ENCODE data around the gene TTC28.
A peak's percentile ranks its signal among the peaks of the same experiment; 100 is the strongest.

Gene TTC28

DNA sequence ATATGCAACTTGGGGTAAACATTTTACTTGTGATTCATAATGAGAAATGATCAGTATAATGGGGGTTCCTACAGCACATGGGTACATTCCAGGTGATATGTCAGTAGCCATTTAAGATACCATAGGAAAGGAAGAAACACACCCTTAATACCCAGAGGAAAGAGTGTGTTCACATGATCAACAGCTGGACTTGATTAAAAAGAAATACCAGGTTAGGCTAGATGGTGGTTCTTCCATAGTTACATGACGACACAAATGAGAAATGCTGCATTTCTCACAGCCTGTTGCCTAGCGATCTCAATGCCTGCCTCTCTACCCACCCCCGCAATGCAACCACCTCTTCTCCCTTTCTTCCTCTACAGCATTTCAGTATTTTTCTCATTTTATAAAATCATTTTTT, 96.8 kb downstream of the TTC28 start:
- H3K9me3 ChIP-seq (ENCODE audit: control insufficient read depth, low read length) = no peaks in the 10 kb centered on the region
- no peak overlapping the region for H2BK5ac ChIP-seq (ENCODE audit: low read depth, low read length, poor library complexity, severe bottlenecking)
- peaks cover 6% of the 10 kb centered on the region for H3K79me1 ChIP-seq (replicated peaks; ENCODE audit: low read length, poor library complexity, severe bottlenecking)
- H3K4me3 ChIP-seq (ENCODE audit: insufficient read depth in 1 of 2, low read depth in 1 of 2, low read length in 2 of 2) = peak overlapping the region in 1 of 2 experiments; percentile 22
- no peak overlapping the region for H2AK5ac ChIP-seq (ENCODE audit: low read length, severe bottlenecking)
- H4K8ac ChIP-seq (ENCODE audit: low read length) = no peak overlapping the region
- 85% methylated on average over 2 of the region's 3 CpGs for WGBS
- no peak overlapping the region for H3K4me2 ChIP-seq (ENCODE audit: low read length, poor library complexity, severe bottlenecking)
- no peaks in the 10 kb centered on the region for H3K4me1 ChIP-seq (ENCODE audit: control insufficient read depth, insufficient read depth, low read depth, low read length)
- peak; percentile 41 for DNase-seq
- no peak overlapping the region for H2BK15ac ChIP-seq (ENCODE audit: low read depth, poor library complexity, severe bottlenecking)
- no peak overlapping the region for H2BK120ac ChIP-seq (ENCODE audit: low read depth, low read length)
- no peak overlapping the region for H3K27ac ChIP-seq (ENCODE audit: low read length, poor library complexity, severe bottlenecking)
- no peak overlapping the region for H2AFZ ChIP-seq (ENCODE audit: low read depth, low read length)
- H3K23ac ChIP-seq (ENCODE audit: low read length in 2 of 2) = no peak overlapping the region
- H3K18ac ChIP-seq (ENCODE audit: low read depth in 1 of 2, low read length in 2 of 2) = no peak overlapping the region
- no peak overlapping the region for H3K4ac ChIP-seq (ENCODE audit: low read depth in 1 of 2, low read length in 2 of 2)
- no peak overlapping the region for H3K14ac ChIP-seq (ENCODE audit: low read length in 2 of 2)
- no peak overlapping the region for H4K91ac ChIP-seq (ENCODE audit: low read length)
- H2BK12ac ChIP-seq (ENCODE audit: low read length in 2 of 2) = no peak overlapping the region
- H3K36me3 ChIP-seq (ENCODE audit: control insufficient read depth in 1 of 2, insufficient read depth in 2 of 2, low read depth in 1 of 2, low read length in 2 of 2) = no peaks in the 10 kb centered on the region
- peak overlapping the region; percentile 82 for H3K9ac ChIP-seq (ENCODE audit: low read length)
- no peaks in the 10 kb centered on the region for H3K27me3 ChIP-seq (ENCODE audit: control insufficient read depth in 1 of 2, insufficient read depth in 1 of 2, low read length in 2 of 2)

DNA sequence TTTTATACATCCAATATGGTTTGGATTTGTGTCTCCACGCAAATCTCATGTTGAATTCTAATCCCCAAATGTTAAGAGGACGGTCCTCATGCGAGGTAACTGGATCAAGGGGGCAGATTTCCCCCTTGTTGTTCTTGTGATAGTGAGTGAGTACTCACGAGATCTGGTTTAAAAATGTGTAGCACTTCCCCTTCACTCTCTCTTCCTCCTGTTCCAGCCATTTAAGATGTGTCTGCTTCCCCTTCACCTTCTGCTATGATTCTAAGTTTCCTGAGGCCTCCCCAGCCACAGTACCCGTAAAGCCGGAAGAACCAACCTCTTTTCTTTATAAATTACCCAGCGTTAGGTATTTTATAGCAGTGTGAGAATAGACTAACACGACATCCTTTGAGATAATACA, 98.6 kb downstream of the TTC28 start:
- Histone ChIP-seq H3K9ac (ENCODE audit: low read length) (no peak overlapping the region), H4K91ac (ENCODE audit: low read length) (no peak overlapping the region), H3K36me3 (ENCODE audit: control insufficient read depth in 1 of 2, insufficient read depth in 2 of 2, low read depth in 1 of 2, low read length in 2 of 2) (no peaks in the 10 kb centered on the region), H3K23ac (ENCODE audit: low read length in 2 of 2) (no peak overlapping the region), H3K79me1 (replicated peaks; ENCODE audit: low read length, poor library complexity, severe bottlenecking) (peaks cover 6% of the 10 kb centered on the region), H3K9me3 (ENCODE audit: control insufficient read depth, low read length) (no peaks in the 10 kb centered on the region), H3K14ac (ENCODE audit: low read length in 2 of 2) (no peak overlapping the region), H2BK15ac (ENCODE audit: low read depth, poor library complexity, severe bottlenecking) (no peak overlapping the region), H3K18ac (ENCODE audit: low read depth in 1 of 2, low read length in 2 of 2) (no peak overlapping the region), H2BK120ac (ENCODE audit: low read depth, low read length) (no peak overlapping the region), H3K4me3 (ENCODE audit: insufficient read depth in 1 of 2, low read depth in 1 of 2, low read length in 2 of 2) (no peak overlapping the region), H3K4me2 (ENCODE audit: low read length, poor library complexity, severe bottlenecking) (no peak overlapping the region), H3K27me3 (ENCODE audit: control insufficient read depth in 1 of 2, insufficient read depth in 1 of 2, low read length in 2 of 2) (no peaks in the 10 kb centered on the region), H4K8ac (ENCODE audit: low read length) (no peak overlapping the region), H3K27ac (ENCODE audit: low read length, poor library complexity, severe bottlenecking) (no peak overlapping the region), H3K4me1 (ENCODE audit: control insufficient read depth, insufficient read depth, low read depth, low read length) (no peaks in the 10 kb centered on the region), H2BK12ac (ENCODE audit: low read length in 2 of 2) (no peak overlapping the region), H3K4ac (ENCODE audit: low read depth in 1 of 2, low read length in 2 of 2) (no peak overlapping the region), H2BK5ac (ENCODE audit: low read depth, low read length, poor library complexity, severe bottlenecking) (no peak overlapping the region), H2AFZ (ENCODE audit: low read depth, low read length) (no peak overlapping the region), H2AK5ac (ENCODE audit: low read length, severe bottlenecking) (no peak overlapping the region)
- WGBS = 94% methylated on average over 3 of the region's 8 CpGs
- no peak for DNase-seq

DNA sequence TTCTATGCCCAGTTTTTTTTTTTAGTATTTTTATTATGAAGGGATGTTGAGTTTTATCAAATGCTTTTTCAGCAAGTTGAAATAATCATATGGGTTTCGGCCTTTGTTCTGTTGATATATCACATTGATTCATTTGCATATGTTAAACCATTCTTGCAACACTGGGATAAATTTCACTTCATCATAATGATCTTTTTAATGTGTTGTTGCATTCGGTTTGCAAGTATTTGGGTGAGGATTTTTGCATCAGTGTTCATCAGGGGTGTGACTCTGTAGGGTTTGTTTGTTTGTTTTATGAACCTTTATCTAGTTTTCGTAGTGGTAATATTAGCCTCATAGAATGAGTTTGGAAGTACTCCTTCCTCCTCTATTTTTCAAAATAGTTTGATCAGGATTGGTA, 103.5 kb downstream of the TTC28 start:
- H2BK12ac ChIP-seq (ENCODE audit: low read length in 2 of 2) = no peak overlapping the region
- no peak overlapping the region for H3K14ac ChIP-seq (ENCODE audit: low read length in 2 of 2)
- no peaks in the 10 kb centered on the region for H3K79me1 ChIP-seq (replicated peaks; ENCODE audit: low read length, poor library complexity, severe bottlenecking)
- H2AFZ ChIP-seq (ENCODE audit: low read depth, low read length) = no peak overlapping the region
- no peak overlapping the region for H2BK15ac ChIP-seq (ENCODE audit: low read depth, poor library complexity, severe bottlenecking)
- H4K8ac ChIP-seq (ENCODE audit: low read length) = no peak overlapping the region
- no peak overlapping the region for H3K4me2 ChIP-seq (ENCODE audit: low read length, poor library complexity, severe bottlenecking)
- DNase-seq = no peak
- no peak overlapping the region for H3K9ac ChIP-seq (ENCODE audit: low read length)
- H3K27ac ChIP-seq (ENCODE audit: low read length, poor library complexity, severe bottlenecking) = no peak overlapping the region
- no peak overlapping the region for H2AK5ac ChIP-seq (ENCODE audit: low read length, severe bottlenecking)
- WGBS = 80% methylated on average over 3 of the region's 3 CpGs
- no peak overlapping the region for H3K18ac ChIP-seq (ENCODE audit: low read depth in 1 of 2, low read length in 2 of 2)
- H3K23ac ChIP-seq (ENCODE audit: low read length in 2 of 2) = no peak overlapping the region
- H2BK5ac ChIP-seq (ENCODE audit: low read depth, low read length, poor library complexity, severe bottlenecking) = no peak overlapping the region
- H3K4ac ChIP-seq (ENCODE audit: low read depth in 1 of 2, low read length in 2 of 2) = no peak overlapping the region
- H3K27me3 ChIP-seq (ENCODE audit: control insufficient read depth in 1 of 2, insufficient read depth in 1 of 2, low read length in 2 of 2) = no peaks in the 10 kb centered on the region
- no peak overlapping the region for H3K4me3 ChIP-seq (ENCODE audit: insufficient read depth in 1 of 2, low read depth in 1 of 2, low read length in 2 of 2)
- peaks cover 1% of the 10 kb centered on the region for H3K4me1 ChIP-seq (ENCODE audit: control insufficient read depth, insufficient read depth, low read depth, low read length)
- no peaks in the 10 kb centered on the region for H3K36me3 ChIP-seq (ENCODE audit: control insufficient read depth in 1 of 2, insufficient read depth in 2 of 2, low read depth in 1 of 2, low read length in 2 of 2)
- no peaks in the 10 kb centered on the region for H3K9me3 ChIP-seq (ENCODE audit: control insufficient read depth, low read length)
- H4K91ac ChIP-seq (ENCODE audit: low read length) = no peak overlapping the region
- no peak overlapping the region for H2BK120ac ChIP-seq (ENCODE audit: low read depth, low read length)

DNA sequence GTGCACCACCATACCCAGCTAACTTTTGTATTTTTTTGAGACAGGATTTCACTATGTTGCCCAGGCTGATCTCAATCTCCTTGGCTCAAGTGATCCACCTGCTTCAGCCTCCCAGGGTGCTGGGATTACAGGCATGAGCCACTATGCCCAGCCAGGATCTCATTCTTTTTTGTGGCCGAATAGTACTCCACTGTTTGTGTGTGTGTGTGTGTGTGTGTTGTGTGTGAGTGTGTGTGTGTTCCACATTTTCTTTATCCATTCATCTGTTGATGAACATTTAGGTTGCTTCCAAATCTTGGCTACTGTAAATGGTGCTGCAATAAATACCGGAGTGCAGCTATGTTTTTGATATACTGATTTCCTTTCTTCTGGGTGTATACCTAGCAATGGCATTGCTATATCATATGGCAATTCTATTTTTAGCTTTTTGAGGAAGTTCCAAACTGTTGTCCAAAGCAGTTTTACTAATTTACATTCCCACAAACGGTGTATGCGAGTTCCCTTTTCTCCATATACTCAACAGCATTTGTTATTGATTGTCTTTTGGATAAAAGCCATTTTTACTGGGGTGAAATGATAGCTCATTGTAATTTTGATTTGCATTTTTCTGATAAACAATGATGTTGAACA, 105.4 kb downstream of the TTC28 start:
- DNase-seq = no peak
- H4K8ac ChIP-seq (ENCODE audit: low read length) = no peak overlapping the region
- no peak overlapping the region for H2BK5ac ChIP-seq (ENCODE audit: low read depth, low read length, poor library complexity, severe bottlenecking)
- WGBS = 100% methylated on average over 2 of the region's 4 CpGs
- H3K4me3 ChIP-seq (ENCODE audit: insufficient read depth in 1 of 2, low read depth in 1 of 2, low read length in 2 of 2) = no peak overlapping the region
- no peak overlapping the region for H3K4me2 ChIP-seq (ENCODE audit: low read length, poor library complexity, severe bottlenecking)
- H3K23ac ChIP-seq (ENCODE audit: low read length in 2 of 2) = no peak overlapping the region
- no peaks in the 10 kb centered on the region for H3K27me3 ChIP-seq (ENCODE audit: control insufficient read depth in 1 of 2, insufficient read depth in 1 of 2, low read length in 2 of 2)
- no peak overlapping the region for H2BK15ac ChIP-seq (ENCODE audit: low read depth, poor library complexity, severe bottlenecking)
- no peaks in the 10 kb centered on the region for H3K79me1 ChIP-seq (replicated peaks; ENCODE audit: low read length, poor library complexity, severe bottlenecking)
- H3K4ac ChIP-seq (ENCODE audit: low read depth in 1 of 2, low read length in 2 of 2) = no peak overlapping the region
- peaks cover 1% of the 10 kb centered on the region for H3K4me1 ChIP-seq (ENCODE audit: control insufficient read depth, insufficient read depth, low read depth, low read length)
- H2AK5ac ChIP-seq (ENCODE audit: low read length, severe bottlenecking) = no peak overlapping the region
- H2AFZ ChIP-seq (ENCODE audit: low read depth, low read length) = no peak overlapping the region
- no peak overlapping the region for H2BK12ac ChIP-seq (ENCODE audit: low read length in 2 of 2)
- H3K9me3 ChIP-seq (ENCODE audit: control insufficient read depth, low read length) = no peaks in the 10 kb centered on the region
- no peak overlapping the region for H2BK120ac ChIP-seq (ENCODE audit: low read depth, low read length)
- H3K18ac ChIP-seq (ENCODE audit: low read depth in 1 of 2, low read length in 2 of 2) = no peak overlapping the region
- no peak overlapping the region for H4K91ac ChIP-seq (ENCODE audit: low read length)
- no peak overlapping the region for H3K27ac ChIP-seq (ENCODE audit: low read length, poor library complexity, severe bottlenecking)
- H3K14ac ChIP-seq (ENCODE audit: low read length in 2 of 2) = no peak overlapping the region
- H3K36me3 ChIP-seq (ENCODE audit: control insufficient read depth in 1 of 2, insufficient read depth in 2 of 2, low read depth in 1 of 2, low read length in 2 of 2) = no peaks in the 10 kb centered on the region
- H3K9ac ChIP-seq (ENCODE audit: low read length) = no peak overlapping the region
